Activated CD4-positive, CD25-positive, alpha-beta regulatory T cell treated with anti-CD3 and anti-CD28 coated beads, Interleukin-2, amount 50 U/mL, for 24 hours (primary cell): ENCODE measurements around the gene NME7.
A peak's percentile ranks its signal among the peaks of the same experiment; 100 is the strongest.
"Not testable (repeated sequence)": the region's sequence is repeated elsewhere in the genome, so short reads cannot be mapped to it uniquely, and the experiment has no call there.

ENCODE experiments used
- ATAC-seq, 2 donors: fragments of 150-1000 bp; cut with Tn5 transposase; one replicate each; pipeline ENCODE4 v1.10.0; 2021; ENCODE audit warnings: mild to moderate bottlenecking in 1 of 2, moderate library complexity in 1 of 2

The NME7 gene

GRCh38 chr1:169212088-169212487 is 155.5 kb downstream of the NME7 start:
- ATAC-seq, result no peak

DNA sequence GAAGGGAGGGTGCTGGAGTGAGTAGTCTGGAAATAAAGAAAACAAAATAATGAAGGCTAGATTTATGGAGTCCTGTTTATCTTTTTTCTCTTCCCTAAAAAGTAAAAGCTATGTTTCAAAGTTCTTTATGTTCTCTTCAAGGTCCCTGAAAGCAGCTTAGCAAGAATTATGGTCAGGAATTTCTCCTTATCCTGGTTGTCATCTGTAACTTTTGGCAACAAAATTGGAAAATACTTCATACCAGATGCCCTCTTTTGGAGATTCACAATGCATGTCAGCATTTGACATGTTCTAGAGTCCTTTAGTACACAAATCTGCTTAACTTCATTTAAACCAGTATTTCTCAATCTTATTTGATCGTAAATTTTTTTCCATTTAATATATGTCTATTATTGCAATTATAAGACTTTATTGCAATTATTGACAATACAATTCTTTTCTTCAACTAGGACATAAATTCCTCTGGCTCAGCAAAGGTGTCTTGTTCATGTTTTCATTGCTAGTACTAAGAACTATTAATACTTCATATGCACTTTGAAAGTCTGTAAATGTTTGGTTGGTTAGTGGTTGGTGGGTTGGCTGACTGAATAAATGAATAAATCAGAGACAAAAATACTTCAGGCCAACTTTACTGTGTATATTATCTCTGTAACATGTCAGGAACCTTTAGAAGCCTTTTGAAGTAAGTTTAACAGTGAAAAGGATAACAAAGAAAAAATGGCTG is 159.6 kb downstream of the NME7 start:
- no peak for ATAC-seq

DNA sequence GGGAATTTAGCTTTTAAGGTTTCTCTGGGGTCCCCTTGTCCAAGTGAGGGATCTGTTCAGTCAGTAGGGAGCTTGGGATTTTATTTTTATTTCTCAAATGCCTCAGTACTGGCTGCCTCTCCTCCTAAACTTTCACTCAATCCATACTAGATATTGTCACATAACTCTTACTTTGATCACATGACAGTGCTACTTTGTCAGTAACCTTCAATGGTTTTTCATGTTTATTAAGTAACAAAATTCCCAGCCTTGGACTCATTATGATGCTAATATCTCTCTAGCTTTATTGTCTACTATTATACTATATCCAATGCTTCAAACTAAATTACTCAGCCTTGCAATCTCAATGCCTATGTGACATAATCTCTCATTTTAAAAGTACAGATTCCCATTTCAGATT is 163.4 kb downstream of the NME7 start:
- no peak for ATAC-seq

- no peak for ATAC-seq
Observed at GRCh38 chr1:169202791-169203665, 164.6 kb downstream of the NME7 start.

DNA sequence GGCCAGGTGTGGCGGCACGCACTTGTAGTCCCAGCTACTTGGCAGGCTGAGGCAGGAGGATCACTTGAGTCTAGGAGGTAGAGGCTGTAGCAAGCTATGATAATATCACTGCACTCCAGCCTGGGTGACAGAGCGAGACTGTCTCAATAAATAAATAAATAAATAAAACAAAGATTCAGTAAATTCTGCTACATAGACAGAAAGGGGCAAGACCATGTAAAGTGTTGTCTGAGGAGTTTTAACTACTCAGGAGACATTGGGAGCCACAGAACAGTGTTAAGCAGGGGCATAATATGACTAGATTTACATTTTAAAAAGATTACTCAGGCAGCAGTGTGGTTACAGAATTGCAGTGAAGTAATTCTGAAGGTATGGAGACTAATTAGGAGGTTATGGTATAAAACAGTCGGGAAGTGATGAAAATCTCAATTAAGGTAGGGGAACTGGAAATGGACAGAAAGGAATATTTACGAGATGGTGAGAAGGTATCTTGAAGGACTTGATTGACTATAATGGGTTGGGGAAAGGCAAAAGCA is 166.4 kb downstream of the NME7 start:
- ATAC-seq, result no peak

GRCh38 chr1:169200319-169200718 is 167.3 kb downstream of the NME7 start:
- no peak for ATAC-seq

DNA sequence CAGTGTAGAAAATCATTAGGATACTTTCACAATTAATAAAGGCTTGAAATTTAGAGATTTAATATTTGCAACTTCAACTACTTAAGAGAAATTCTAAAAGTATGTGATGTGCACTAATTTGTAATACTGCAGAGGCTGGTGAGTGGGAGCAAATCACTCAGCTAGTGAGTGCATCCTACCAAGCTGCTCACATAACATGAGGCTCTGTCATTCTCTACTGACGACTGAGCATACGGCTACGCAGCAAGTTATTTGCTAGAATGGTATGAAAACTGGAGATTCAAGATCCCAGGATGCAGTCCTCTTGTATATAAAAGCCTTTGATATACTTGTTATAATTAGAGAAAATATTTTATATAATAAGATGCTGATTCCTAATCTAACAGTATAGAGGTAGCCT is 171.0 kb downstream of the NME7 start:
- no peak for ATAC-seq

GRCh38 chr1:169196161-169196560 is 171.4 kb downstream of the NME7 start:
- no peak for ATAC-seq

GRCh38 chr1:169193191-169193850 is 174.3 kb downstream of the NME7 start:
- no peak for ATAC-seq

DNA sequence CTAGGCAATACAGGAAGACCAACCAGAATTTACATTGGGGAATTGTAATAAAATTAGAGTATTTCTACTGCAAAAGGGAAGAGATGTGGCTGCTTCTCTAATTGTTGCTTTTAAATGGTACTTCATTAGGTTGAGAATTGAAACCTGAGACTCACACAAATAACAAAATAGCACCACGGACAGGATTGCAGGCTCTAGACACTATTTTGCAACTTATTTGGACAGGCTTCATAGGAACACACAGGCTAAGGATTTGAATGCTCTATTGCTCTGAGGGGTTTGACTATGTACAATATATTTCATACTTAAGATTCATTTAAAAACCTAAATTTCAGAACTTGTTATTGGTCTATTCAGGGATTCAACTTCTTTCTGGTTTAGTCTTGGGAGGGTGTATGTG is 181.5 kb downstream of the NME7 start:
- ATAC-seq, result no peak

- ATAC-seq, result no peak
Observed at GRCh38 chr1:169184812-169185211, 182.8 kb downstream of the NME7 start.

GRCh38 chr1:169180174-169180573 is 187.4 kb downstream of the NME7 start:
- no peak for ATAC-seq

- not testable (repeated sequence) for ATAC-seq
Observed at GRCh38 chr1:169179431-169179830, 188.2 kb downstream of the NME7 start.

DNA sequence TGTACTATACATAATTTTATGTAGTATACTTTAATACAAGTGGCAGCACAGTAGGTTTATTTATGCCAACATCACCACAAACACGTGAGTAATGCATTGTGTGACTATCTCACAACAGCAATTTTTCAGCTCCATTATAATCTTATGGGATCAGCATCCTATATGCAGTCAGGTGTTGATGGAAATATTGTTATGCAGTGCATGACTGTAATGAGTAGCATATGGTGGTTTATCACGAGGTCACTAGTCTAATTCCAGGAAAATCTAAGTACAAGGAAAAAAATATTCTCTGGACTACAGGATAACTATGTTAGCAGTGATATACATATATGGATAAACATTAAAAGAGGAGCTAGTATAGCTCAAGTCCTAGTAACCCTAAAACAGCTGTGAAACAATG is 192.1 kb downstream of the NME7 start:
- no peak for ATAC-seq

DNA sequence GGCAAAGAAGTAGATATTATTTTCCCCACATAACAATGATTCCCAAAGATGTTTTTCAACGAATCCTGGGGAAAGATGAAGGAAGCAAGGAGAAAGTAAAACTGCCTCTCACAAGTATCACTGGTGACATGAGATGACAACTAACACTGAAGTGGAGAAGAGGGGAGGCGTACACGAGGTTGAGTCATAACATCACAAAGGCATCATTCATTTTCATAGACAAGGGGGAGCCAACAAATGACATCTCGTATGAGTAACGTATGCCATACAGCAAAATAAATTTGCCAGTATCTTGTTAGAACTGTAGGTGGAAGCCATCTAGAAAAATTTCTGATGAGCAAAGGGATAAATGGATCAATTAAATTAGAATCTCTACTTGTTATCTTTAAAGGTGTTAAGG is 204.5 kb downstream of the NME7 start:
- ATAC-seq, result peak; percentile 95 to 98

DNA sequence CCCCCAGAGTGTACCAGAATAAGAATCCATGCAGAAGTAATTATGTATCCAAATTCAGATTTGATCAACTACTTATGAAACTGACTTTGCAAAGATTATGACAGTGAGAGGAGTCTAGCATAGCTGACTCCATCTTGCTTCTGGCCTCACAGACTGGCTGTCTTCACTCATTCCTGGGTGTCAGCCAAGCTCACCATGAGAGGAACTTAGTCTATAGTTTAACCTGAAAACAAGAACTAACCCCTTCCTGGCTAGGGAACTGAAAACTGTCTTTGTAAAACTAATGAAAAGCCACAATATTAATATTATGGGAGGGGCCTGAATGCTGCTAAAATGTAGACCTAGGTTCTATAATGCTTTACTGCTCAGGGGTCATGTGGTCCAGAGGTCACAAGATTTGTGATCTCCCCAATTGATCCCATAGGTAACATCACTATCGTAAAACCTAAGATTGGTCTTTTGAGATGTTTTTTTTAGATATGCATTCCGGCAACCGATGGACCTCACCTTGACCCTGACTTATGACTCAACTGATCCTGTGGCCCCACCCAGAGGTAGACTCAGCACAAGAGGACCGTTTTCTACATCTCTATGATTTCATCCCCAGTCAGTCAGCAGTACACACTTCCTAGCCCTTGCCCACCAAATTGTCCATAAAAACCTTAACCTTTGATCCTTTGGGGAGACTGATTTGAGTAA is 206.0 kb downstream of the NME7 start:
- ATAC-seq, result no peak

- no peak for ATAC-seq
Observed at GRCh38 chr1:169160845-169161495, 206.6 kb downstream of the NME7 start.

DNA sequence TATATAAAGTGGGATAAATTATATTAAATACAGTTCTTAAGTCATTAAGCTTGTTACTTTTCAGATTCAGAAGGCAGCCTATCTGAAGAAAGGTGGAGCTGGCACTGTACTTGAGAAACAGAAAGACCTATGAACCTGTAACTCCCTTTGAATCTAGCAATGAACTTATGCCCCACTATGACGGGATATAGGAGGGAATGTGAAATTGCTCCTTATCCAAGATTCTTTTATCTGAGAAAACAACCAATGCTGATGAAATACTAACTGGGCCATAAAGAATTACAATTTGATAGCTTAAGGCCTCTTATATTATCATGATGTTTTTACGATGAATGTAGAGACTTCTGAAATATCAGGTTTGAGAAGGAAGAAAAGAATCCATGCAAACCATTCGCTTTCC is 211.0 kb downstream of the NME7 start:
- no peak for ATAC-seq

DNA sequence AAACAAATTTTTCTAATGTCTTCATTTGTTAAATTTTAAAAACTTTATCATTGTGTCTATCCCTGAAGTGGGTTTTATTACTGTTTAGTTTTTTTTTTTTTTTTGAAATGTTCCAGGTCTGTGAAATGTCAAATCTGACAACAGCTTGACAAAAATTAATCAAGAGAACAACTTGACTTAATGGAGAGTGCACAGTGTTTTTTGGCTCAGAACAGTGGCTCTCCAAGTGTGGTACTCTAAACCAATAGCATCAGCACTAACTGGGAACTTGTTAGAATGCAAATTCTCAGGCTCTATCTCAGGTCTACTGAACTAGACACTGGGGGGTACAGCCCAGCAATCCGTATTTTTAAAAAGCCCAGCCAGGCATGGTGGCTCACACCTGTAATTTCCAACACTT is 211.9 kb downstream of the NME7 start:
- ATAC-seq, result no peak

- ATAC-seq, result no peak
Observed at GRCh38 chr1:169151338-169151837, 216.2 kb downstream of the NME7 start.

- no peak for ATAC-seq
Observed at GRCh38 chr1:169150641-169151337, 216.8 kb downstream of the NME7 start.
